HG02943 (cell line): Measurements from ENCODE around the gene SHROOM1.
"Not testable (repeated sequence)": the region's sequence is repeated elsewhere in the genome, so short reads cannot be mapped to it uniquely, and the experiment has no call there.

Experiments used
- ATAC-seq: cut with Tn5 transposase; IDR thresholded peaks from one replicate; pipeline ENCODE4 v1.9.1; 2021; ENCODE audit warnings: mild to moderate bottlenecking, low read depth, moderate library complexity; ENCODE audit not compliant: unreplicated experiment

SHROOM1 gene

GRCh38 chr5:132830436-132831094 lies at the start of gene SHROOM1:
SHROOM1 (minus strand) TSS chr5:132830647; CDS start chr5:132826140, 4,507 bp downstream.
- ATAC-seq = peak; percentile 66

GRCh38 chr5:132877938-132878337 lies 47.5 kb upstream of the SHROOM1 start:
- ATAC-seq = no peak

DNA sequence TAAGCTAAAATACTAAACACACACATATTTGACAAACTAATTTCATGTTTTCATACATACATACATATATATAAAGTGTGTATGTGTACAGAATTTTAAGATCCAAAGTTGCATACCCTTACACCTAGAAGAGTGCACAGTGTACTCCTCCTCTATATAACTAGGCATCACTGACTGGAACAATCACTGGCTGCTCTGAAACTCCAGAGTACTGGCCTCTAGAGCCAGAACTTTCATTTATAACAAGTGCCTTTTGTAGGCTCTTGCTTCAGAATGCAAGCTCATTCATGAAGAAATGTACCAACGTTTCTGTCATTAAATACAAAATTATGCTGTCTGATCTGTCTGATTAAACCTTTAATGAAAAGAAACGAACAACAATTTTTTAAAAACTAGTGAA lies 47.0 kb upstream of the SHROOM1 start:
- no peak for ATAC-seq

DNA sequence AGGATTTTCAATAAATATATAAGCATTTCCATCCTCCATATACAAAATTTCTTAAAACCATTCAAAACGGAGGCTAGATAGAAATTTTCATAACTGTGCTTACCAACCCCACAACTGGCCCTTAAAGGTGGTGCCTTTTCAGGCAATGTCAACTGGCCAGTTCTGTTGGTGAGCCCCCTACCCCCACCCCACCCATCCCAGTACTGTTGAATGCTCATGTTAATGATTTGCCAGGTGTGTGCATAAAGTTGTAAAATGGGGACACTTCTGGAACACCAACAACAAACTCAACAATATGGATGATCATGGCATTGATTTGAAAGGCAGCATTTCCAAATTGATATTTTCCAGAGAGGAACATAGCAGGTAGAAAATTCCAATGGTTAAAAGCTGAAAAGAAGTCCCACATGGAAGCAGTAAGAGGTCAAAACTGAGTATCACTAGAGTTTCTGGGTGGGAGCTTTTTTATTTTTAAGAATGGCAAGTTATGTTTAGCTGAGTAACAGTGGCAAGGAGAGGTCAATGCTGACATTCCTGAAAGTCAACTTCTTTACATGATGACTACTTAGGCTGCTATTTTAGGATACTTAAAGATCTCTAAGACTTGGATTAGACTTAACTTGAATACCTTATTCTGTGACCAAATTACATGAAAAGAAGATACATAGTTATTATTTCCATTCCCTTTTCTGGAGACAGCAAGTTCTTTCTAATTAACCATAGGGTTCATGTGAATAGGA lies 45.7 kb upstream of the SHROOM1 start:
- no peak for ATAC-seq

DNA sequence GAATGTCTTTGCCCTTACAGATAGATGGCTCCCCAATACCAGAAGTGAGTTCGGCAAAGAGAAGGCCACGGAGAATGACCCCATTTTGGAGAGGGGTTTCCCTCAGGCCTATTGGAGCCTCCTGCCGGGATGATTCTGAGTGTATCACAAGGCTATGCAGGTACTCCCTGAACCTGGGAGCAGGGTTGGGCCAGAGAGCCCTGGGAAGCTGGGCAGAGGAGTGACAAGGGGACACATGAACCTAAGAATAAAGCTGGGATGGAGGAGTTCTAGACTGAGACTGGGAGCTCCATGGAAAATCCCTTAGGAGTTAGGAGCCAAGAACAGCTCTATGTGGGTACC lies 43.5 kb upstream of the SHROOM1 start:
- ATAC-seq = no peak

DNA sequence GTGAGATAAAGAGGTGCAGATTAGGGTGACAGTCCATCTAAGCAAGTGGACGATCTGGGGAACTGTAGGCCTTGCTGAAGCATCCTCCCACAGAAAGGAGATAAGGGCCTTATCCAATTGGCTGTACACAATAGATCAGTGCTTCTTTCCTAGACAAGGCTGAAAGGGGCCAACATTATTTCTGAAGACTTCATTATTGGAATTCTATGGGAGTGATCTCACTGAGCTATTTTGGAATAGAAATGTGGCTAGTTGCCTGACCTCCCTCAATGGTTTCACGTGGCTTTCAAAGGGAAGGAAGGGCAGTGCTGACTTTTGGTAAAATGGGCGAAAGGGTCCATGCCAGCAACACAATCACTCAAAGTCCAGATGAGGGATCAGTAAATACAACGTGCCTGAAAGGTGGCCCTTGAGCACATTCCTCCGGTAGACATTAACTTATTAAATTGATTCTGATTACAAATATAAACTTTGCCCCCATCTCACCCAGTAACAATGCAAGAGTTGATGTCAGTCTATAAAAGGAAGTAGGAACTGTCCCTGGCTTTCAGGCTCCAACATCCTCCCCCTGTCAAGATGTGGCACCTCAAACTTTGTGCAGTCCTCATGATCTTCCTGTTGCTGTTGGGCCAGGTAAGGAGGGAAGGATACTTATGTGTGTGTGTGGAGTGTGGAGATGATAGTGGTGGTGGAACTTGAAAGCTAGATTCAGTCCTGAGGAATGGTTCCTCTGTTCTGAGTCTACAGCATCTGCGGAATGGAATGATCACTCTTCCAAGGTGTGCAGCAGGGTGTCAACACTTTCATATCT lies 42.9 kb upstream of the SHROOM1 start, which contains the start of gene LEAP2:
TSS of gene LEAP2 (plus strand) at position 550 of the 811 bp plus-strand sequence. CDS start at position 577, 27 bp downstream.
- no peak for ATAC-seq

- no peak for ATAC-seq
These were observed 42.3 kb upstream of the SHROOM1 start for GRCh38 chr5:132872788-132873118.

GRCh38 chr5:132871459-132872284 lies 41.2 kb upstream of the SHROOM1 start:
- ATAC-seq = no peak

DNA sequence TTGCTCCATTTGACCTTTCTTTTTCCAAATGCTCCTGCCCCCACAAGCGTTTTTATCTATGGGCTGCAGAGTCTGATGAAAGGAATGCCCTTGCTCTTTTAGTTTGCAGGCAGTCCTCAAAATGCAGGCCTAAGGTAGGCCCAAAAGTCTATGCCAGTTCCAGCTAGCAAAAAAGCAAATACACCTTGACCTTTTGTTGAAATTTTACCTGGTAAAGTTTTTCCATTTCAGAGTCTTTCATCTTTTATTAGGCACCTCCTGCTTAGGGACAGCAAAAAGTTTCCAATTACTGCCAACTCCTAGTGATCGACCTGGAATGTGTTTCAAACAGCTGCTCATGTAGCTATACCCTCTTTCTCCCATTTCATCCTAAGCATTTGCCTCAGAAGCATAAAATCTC lies 40.4 kb upstream of the SHROOM1 start:
- ATAC-seq = no peak

- no peak for ATAC-seq
These were observed 38.3 kb upstream of the SHROOM1 start for GRCh38 chr5:132868754-132869153.

DNA sequence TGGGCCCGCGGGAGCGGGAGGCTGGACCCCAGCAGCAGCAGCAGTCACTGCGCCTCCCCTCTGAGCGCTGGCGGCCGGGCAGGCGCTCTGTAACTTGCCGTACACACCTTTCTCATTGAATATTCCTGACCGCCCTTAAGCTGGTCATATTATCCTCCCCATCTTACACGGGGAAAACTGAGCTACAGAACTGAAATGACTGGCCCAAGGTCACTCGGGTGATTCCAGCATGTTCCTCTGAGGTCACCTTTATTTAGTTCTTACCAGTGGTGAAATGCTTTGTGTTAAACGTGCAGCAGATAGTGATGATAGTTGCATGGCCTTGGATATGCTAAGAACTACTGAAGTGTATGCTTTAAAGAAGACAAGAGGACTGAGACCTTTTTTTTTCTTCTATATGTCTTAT lies 36.6 kb upstream of the SHROOM1 start:
- no peak for ATAC-seq

DNA sequence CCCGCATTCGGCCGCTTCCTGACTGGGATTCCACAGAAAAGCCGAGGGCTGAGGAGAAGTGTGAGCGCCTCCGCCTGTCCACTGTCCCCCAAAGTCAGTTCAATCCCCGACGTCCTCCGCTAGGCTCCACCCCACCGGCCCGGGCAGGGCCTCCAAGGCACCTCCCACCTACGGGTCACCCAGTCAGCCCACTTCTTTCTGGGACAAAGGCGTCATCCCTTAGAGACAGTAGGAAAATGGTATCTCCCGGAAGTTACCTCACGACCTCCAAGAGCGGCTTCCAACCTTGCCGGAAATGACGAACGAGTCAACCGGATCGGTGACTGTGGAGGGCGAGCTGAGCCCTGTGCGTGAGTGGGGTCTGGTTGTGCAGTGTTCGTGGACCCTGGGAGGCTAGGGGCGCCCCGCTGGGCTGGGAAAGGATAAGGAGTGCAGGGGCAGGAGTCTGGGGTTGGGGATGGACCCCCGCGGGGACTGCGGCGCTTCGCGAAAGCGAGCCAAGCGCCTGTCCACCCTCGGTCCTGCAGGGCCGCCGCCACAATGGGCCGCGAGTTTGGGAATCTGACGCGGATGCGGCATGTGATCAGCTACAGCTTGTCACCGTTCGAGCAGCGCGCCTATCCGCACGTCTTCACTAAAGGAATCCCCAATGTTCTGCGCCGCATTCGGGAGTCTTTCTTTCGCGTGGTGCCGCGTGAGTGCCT lies 36.0 kb upstream of the SHROOM1 start, which contains the start of the genes GDF9 and UQCRQ:
TSS of gene GDF9 (minus strand) at position 128 of the 704 bp plus-strand sequence. CDS start 1,936 bp downstream, outside the sequence.
TSS of gene UQCRQ (plus strand) at position 301 of the 704 bp plus-strand sequence. CDS start at position 541, 240 bp downstream.
- ATAC-seq = peak; percentile 99

GRCh38 chr5:132865668-132866341 lies 35.4 kb upstream of the SHROOM1 start:
- ATAC-seq = peak; percentile 25

DNA sequence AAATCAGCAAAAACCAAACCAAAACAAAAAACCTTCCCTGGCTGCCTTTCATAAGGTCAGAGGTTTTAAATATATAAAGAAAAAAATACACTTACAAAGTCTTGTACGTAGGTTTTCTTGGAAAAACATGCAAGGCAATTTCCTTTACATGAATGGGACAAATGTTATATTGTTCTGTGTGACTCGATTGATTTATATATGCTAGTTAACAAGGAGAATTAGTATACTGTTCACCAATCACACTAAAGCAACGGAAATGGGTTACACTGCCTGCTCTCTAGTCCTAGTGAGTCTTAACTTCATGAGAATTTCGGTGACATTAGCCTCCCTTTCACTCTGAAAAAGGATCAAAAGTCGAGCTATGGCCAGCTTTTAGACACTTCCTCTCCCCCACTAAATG lies 30.3 kb upstream of the SHROOM1 start:
- no peak for ATAC-seq

GRCh38 chr5:132859889-132860437 lies 29.5 kb upstream of the SHROOM1 start:
- ATAC-seq = no peak

GRCh38 chr5:132856011-132856410 lies 25.6 kb upstream of the SHROOM1 start:
- no peak for ATAC-seq

- not testable (repeated sequence) for ATAC-seq
These were observed 24.5 kb upstream of the SHROOM1 start for GRCh38 chr5:132854992-132855391.

GRCh38 chr5:132854301-132854700 lies 23.9 kb upstream of the SHROOM1 start:
- ATAC-seq = no peak

DNA sequence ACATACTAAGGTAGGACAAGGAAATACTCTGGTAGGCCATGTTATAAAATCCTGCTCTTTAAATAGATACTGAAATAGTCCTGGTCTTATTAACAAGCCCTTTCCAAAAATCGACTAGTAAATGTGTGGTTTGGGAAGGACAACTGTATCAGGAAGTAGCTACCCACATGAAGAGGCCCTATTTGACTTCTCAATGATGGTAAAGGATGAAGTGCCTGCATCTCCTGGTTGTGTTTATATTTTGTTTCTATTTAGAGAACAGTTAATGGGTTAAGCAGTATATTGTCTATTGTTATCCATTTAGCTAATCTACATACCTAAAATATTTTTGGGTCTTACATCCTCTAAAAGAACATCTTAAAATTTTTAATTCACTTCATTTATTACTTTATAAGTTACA lies 23.3 kb upstream of the SHROOM1 start:
- ATAC-seq = no peak
